ENCODE results near the gene GGT1. TPM values are rescaled to one million over a fixed set of nuclear protein-coding genes. Genes with fewer than 3 reads are reported as not detected.

Gene GGT1
- total RNA-seq, 2 experiments from 2014 or later, result 5.1 to 5.8 TPM

GRCh38 chr22:24584166-24584790 is 18.7 kb upstream of the GGT1 start:
- no peaks in the 10 kb centered on the region for H3K9me2 ChIP-seq (ENCODE audit: insufficient read depth, low read length)
- H4K20me1 ChIP-seq (ENCODE audit: insufficient read depth, low read length), result no peaks in the 10 kb centered on the region
- H3K4me1 ChIP-seq (ENCODE audit: insufficient read depth, low read length, poor library complexity, severe bottlenecking), result no peaks in the 10 kb centered on the region
- no peaks in the 10 kb centered on the region for H3K79me2 ChIP-seq (ENCODE audit: insufficient read depth, low read depth, low read length)
- H2AFZ ChIP-seq (ENCODE audit: low read length), result no peak overlapping the region
- H3K36me3 ChIP-seq (ENCODE audit: insufficient read depth, low read length), result no peaks in the 10 kb centered on the region
- no peak overlapping the region for H3K4me2 ChIP-seq (ENCODE audit: low read length)
- TF ChIP-seq CTCF (conservative IDR thresholded peaks at IDR 0.05; ENCODE audit: low read length) (no peak), EZH2phosphoT487 (IDR thresholded peaks at IDR 0.05; ENCODE audit: borderline replicate concordance, low read depth, low read length) (no peak)
- no TSS peak for BruUV-seq (replicated peaks)
- H3K4me3 ChIP-seq (ENCODE audit: low read depth, low read length, poor library complexity, severe bottlenecking), result no peak overlapping the region
- intact Hi-C loops (cut with micrococcal nuclease; ENCODE audit: unreplicated experiment), result no loop called here
- DNase-seq (ENCODE audit: low spot score), result no peak
- ChIA-PET CTCF (ENCODE audit: unreplicated experiment) (no interaction called here), POLR2A (no interaction called here)
- no peaks in the 10 kb centered on the region for H3K9me3 ChIP-seq (ENCODE audit: low read length)
- H3K27ac ChIP-seq (ENCODE audit: low read depth, low read length, poor library complexity, severe bottlenecking), result no peak overlapping the region

DNA sequence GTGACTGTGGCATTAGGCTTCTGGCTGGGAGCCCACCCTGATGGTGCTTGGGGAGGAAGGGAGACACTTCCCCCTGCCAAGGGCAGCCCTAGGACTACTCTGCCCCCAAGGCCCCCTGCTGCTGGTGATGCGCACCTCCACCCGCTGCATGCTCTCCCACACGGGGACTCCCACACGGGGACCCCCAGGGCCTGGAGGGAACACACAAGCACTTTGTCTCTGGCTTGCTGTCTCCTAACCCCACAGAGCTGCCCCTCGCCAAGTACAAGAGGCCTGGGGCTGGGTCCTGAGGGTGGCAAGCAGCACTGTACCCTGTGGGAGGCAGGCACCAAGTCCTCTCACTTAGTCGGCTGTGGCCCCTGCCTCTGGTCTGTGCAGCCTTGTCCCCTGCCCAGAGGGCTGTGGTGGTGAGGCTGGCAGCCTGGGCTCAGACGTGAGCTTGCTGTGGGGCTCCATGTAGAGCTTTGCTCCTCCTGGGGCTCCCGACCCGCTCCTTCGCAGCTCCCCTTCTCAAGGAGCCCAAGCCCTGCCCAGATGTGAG is 18.1 kb upstream of the GGT1 start:
- Histone ChIP-seq H3K4me3 (ENCODE audit: low read depth, low read length, poor library complexity, severe bottlenecking) (no peak overlapping the region), H3K4me1 (ENCODE audit: insufficient read depth, low read length, poor library complexity, severe bottlenecking) (no peaks in the 10 kb centered on the region), H4K20me1 (ENCODE audit: insufficient read depth, low read length) (no peaks in the 10 kb centered on the region), H3K9me3 (ENCODE audit: low read length) (no peaks in the 10 kb centered on the region), H3K79me2 (ENCODE audit: insufficient read depth, low read depth, low read length) (no peaks in the 10 kb centered on the region), H3K9me2 (ENCODE audit: insufficient read depth, low read length) (no peaks in the 10 kb centered on the region), H2AFZ (ENCODE audit: low read length) (no peak overlapping the region), H3K36me3 (ENCODE audit: insufficient read depth, low read length) (no peaks in the 10 kb centered on the region), H3K27ac (ENCODE audit: low read depth, low read length, poor library complexity, severe bottlenecking) (no peak overlapping the region), H3K4me2 (ENCODE audit: low read length) (no peak overlapping the region)
- CTCF ChIA-PET (ENCODE audit: unreplicated experiment), result no interaction called here
- no peak for DNase-seq (ENCODE audit: low spot score)
- POLR2A ChIA-PET, result no interaction called here
- intact Hi-C loops (cut with micrococcal nuclease; ENCODE audit: unreplicated experiment), result no loop called here
- no TSS peak for BruUV-seq (replicated peaks)
- TF ChIP-seq EZH2phosphoT487 (IDR thresholded peaks at IDR 0.05; ENCODE audit: borderline replicate concordance, low read depth, low read length) (no peak), CTCF (conservative IDR thresholded peaks at IDR 0.05; ENCODE audit: low read length) (no peak)

DNA sequence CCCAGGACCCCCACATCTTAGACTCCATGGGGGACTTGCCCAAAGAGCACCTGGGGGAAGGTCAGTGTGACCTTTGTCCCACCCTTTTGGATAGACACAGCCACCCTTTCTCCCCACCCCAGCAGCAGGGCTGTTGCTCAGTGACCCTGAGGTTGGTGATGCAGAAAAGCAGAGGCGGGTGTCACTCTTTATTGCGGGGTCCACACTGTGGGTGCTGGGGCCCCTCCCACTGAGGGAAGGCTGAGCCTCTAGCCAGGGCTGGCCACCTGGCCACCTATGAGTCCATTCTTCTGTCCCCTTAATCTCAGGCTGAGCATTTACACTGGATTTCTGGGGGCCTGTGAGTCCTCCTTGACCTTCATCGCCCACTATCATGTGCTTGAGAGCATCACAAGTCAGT is 17.5 kb upstream of the GGT1 start:
- Histone ChIP-seq H3K79me2 (ENCODE audit: insufficient read depth, low read depth, low read length) (no peaks in the 10 kb centered on the region), H3K9me3 (ENCODE audit: low read length) (no peaks in the 10 kb centered on the region), H2AFZ (ENCODE audit: low read length) (no peak overlapping the region), H3K36me3 (ENCODE audit: insufficient read depth, low read length) (no peaks in the 10 kb centered on the region), H4K20me1 (ENCODE audit: insufficient read depth, low read length) (no peaks in the 10 kb centered on the region), H3K4me2 (ENCODE audit: low read length) (no peak overlapping the region), H3K27ac (ENCODE audit: low read depth, low read length, poor library complexity, severe bottlenecking) (no peak overlapping the region), H3K4me1 (ENCODE audit: insufficient read depth, low read length, poor library complexity, severe bottlenecking) (no peaks in the 10 kb centered on the region), H3K9me2 (ENCODE audit: insufficient read depth, low read length) (no peaks in the 10 kb centered on the region), H3K4me3 (ENCODE audit: low read depth, low read length, poor library complexity, severe bottlenecking) (no peak overlapping the region)
- intact Hi-C loops (cut with micrococcal nuclease; ENCODE audit: unreplicated experiment), result no loop called here
- no peak for TF ChIP-seq EZH2phosphoT487 (IDR thresholded peaks at IDR 0.05; ENCODE audit: borderline replicate concordance, low read depth, low read length)
- no peak for TF ChIP-seq CTCF (conservative IDR thresholded peaks at IDR 0.05; ENCODE audit: low read length)
- no TSS peak for BruUV-seq (replicated peaks)
- CTCF ChIA-PET (ENCODE audit: unreplicated experiment), result no interaction called here
- POLR2A ChIA-PET, result no interaction called here
- DNase-seq (ENCODE audit: low spot score), result no peak
